HepG2 (cell line): ENCODE results near the gene APIP. TPM values are rescaled to one million over a fixed set of nuclear protein-coding genes. Genes with fewer than 3 reads are reported as not detected.

Experiments used
- CBX5 ChIP-seq: sonication (generic); formaldehyde crosslinking; IDR thresholded peaks from 2 replicates; pipeline ENCODE4 v1.4.0; 2020; ENCODE audit warnings: missing genetic modification reagents, borderline replicate concordance
- FOSL1 ChIP-seq: sonication (generic); formaldehyde crosslinking; IDR thresholded peaks from 2 replicates; pipeline ENCODE4 v1.9.0; 2021; ENCODE audit warnings: missing genetic modification reagents, borderline replicate concordance
- KAT7 ChIP-seq: IDR thresholded peaks from 2 replicates; pipeline ENCODE4 v1.6.1; 2018; ENCODE audit warnings: borderline replicate concordance, missing compliant biosample characterization
- KLF16 ChIP-seq, 2 experiments: sonication (generic) in 1 of 2; formaldehyde crosslinking in 1 of 2; IDR thresholded peaks; 2 replicates each; pipeline versions ENCODE4 v1.6.1 to v1.8.0; 2016 to 2023; ENCODE audit warnings: missing genetic modification reagents in 2 of 2, missing compliant biosample characterization in 1 of 2
- KMT2A ChIP-seq: sonication (generic); formaldehyde crosslinking; IDR thresholded peaks from 2 replicates; pipeline ENCODE4 v1.4.0; 2020; ENCODE audit warnings: missing genetic modification reagents
- MTA1 ChIP-seq: sonication (generic); formaldehyde crosslinking; IDR thresholded peaks from 2 replicates; pipeline ENCODE4 v1.4.0; 2020; ENCODE audit warnings: missing genetic modification reagents, mild to moderate bottlenecking, borderline replicate concordance
- MYC ChIP-seq: sonication (generic); formaldehyde crosslinking; IDR thresholded peaks from 2 replicates; pipeline ENCODE4 v1.9.0; 2021; ENCODE audit warnings: missing genetic modification reagents, borderline replicate concordance
- NR2F2 ChIP-seq: IDR thresholded peaks from 2 replicates; pipeline ENCODE4 v1.6.1; 2012; ENCODE audit warnings: low read depth, inconsistent platforms, borderline replicate concordance
- RARG ChIP-seq: sonication (generic); formaldehyde crosslinking; IDR thresholded peaks from 2 replicates; pipeline ENCODE4 v1.4.0; 2020; ENCODE audit warnings: low read depth, mild to moderate bottlenecking, missing genetic modification reagents
- SRF ChIP-seq: IDR thresholded peaks from 2 replicates; pipeline ENCODE4 v1.6.1; 2011; ENCODE audit warnings: mild to moderate bottlenecking, low read depth, low read length, moderate library complexity
- ZNF205 ChIP-seq: IDR thresholded peaks from 2 replicates; pipeline ENCODE4 v1.6.1; 2018; ENCODE audit warnings: missing biosample characterization, missing genetic modification reagents
- ZNF572 ChIP-seq: sonication (generic); formaldehyde crosslinking; IDR thresholded peaks from 2 replicates; pipeline ENCODE4 v1.5.1; 2020; ENCODE audit warnings: mild to moderate bottlenecking, missing genetic modification reagents
- ZNF672 ChIP-seq: sonication (generic); formaldehyde crosslinking; IDR thresholded peaks from 2 replicates; pipeline ENCODE4 v1.8.1; 2022; ENCODE audit warnings: missing genetic modification reagents
- ZNF678 ChIP-seq: sonication (generic); formaldehyde crosslinking; IDR thresholded peaks from 2 replicates; pipeline ENCODE4 v1.4.0; 2020; ENCODE audit warnings: mild to moderate bottlenecking, missing genetic modification reagents
- polyA plus RNA-seq, 8 experiments: library from polyadenylated mRNA; depleted of rRNA in 3 of 8; stranded (reverse) in 7 of 8; unstranded in 1 of 8; fragments of >200 nt; fragmentation: Illumina TruSeq in 4 of 8; extraction: Trizol in 4 of 8; gene quantifications; 2 replicates each; pipeline versions ENCODE4 v1.2.1 to v1.2.3, GENCODE V29; 2011 to 2016; ENCODE audit warnings: low read depth in 4 of 8, missing spikeins in 1 of 8, mixed read lengths in 1 of 8; ENCODE audit not compliant: insufficient read depth in 1 of 8
- total RNA-seq, 5 experiments: library from RNA; depleted of rRNA; stranded (reverse); fragments of >200 nt; fragmentation: Illumina TruSeq; extraction: Trizol; gene quantifications; 2 replicates each; pipeline ENCODE4 v1.2.3, GENCODE V29; 2016; ENCODE audit warnings: low read depth in 1 of 5
- TF ChIP-seq, protein P1 (sequence below): IDR thresholded peaks from 2 replicates; pipeline ENCODE4 v1.6.1; 2016; ENCODE audit warnings: low read depth
- TF ChIP-seq, protein P2 (sequence below): sonication (generic); formaldehyde crosslinking; conservative IDR thresholded peaks from 2 replicates; pipeline ENCODE4 v1.8.1; 2023; ENCODE audit warnings: missing genetic modification reagents
- TF ChIP-seq, protein P3 (sequence below): sonication (generic); formaldehyde crosslinking; IDR thresholded peaks from 2 replicates; pipeline ENCODE4 v1.5.1; 2020; ENCODE audit warnings: mild to moderate bottlenecking, missing genetic modification reagents
- TF ChIP-seq, protein P4 (sequence below): sonication (generic); formaldehyde crosslinking; IDR thresholded peaks from 2 replicates; pipeline ENCODE4 v1.4.0; 2020; ENCODE audit warnings: mild to moderate bottlenecking, low read depth, missing genetic modification reagents
- TF ChIP-seq, protein P5 (sequence below): sonication (generic); formaldehyde crosslinking; IDR thresholded peaks from 2 replicates; pipeline ENCODE4 v1.5.0; 2020; ENCODE audit warnings: mild to moderate bottlenecking, missing genetic modification reagents

The APIP gene
- total and polyA plus RNA-seq, 2 of the 13 experiments (the other 11 are each of a cell fraction or from before 2014, with no cell fraction given) = 16.9 to 31.0 TPM

DNA sequence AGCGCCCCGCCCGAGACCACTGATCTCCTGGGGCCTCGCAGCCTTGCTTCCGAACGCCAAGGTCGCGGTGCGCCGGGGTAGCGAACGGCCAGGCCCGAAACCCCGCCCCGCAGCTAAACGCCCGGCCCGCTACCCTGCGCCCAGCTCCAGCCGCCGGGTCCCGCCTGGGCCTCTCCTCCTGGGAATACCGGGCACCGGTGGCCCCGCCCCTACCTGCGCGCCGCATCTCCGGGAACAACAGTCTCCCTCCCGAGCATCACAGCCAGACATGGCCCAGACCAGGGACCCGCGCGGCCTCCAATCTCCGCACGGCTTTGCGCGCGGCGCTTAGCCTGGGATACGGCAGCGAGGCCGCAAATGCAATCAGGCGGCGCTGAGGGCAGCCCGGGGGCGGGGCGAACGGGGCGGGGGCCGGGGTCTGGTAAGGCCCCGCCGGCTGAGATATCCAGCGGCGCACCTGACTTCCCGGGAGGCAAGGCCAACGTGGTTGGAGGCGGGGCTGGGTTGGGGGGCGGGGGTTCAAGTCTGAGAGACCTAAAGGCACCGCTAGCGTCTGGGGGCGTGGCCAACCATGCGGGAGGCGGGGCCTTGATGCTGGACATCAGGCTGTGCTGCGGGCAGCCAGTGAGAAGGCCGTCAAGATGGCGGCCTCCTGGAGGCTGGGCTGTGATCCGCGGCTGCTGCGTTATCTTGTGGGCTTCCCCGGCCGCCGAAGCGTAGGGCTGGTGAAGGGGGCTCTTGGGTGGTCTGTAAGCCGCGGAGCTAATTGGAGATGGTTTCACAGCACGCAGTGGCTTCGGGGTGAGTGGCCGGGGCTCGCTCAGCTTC lies at the start of gene APIP, which contains the start of gene PDHX (continued):
- TF ChIP-seq ZNF672 (CRISPR knock-in tag) (no peak), MTA1 (CRISPR knock-in tag) (peak; percentile 55; the same call in 1 of the 2 replicates), ZNF572 (CRISPR knock-in tag) (peak; percentile 83; the same call in 1 of the 2 replicates), ZNF205 (CRISPR knock-in tag) (peak; percentile 63; the same call in 1 of the 2 replicates), SRF (no peak), KAT7 (CRISPR knock-in tag) (peak; percentile 93), MYC (CRISPR knock-in tag) (peak; percentile 81), KLF16 (CRISPR knock-in tag; IDR thresholded peaks at IDR 0.05) (no peak; a peak in 1 of 4 replicates), NR2F2 (no peak), CBX5 (CRISPR knock-in tag) (peak; percentile 56; the same call in 1 of the 2 replicates), FOSL1 (CRISPR knock-in tag) (no peak), RARG (0 out of 2 replicates have a peak, but pooled peaks have one; percentile 73), ZNF678 (0 out of 2 replicates have a peak, but pooled peaks have one; percentile 51), KMT2A (CRISPR knock-in tag) (peak; percentile 85)
- TF ChIP-seq, protein P1, sequence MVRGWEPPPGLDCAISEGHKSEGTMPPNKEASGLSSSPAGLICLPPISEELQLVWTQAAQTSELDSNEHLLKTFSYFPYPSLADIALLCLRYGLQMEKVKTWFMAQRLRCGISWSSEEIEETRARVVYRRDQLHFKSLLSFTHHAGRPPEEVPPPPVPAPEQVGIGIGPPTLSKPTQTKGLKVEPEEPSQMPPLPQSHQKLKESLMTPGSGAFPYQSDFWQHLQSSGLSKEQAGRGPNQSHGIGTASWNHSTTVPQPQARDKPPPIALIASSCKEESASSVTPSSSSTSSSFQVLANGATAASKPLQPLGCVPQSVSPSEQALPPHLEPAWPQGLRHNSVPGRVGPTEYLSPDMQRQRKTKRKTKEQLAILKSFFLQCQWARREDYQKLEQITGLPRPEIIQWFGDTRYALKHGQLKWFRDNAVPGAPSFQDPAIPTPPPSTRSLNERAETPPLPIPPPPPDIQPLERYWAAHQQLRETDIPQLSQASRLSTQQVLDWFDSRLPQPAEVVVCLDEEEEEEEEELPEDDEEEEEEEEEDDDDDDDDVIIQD (CRISPR knock-in tag) = 0 out of 2 replicates have a peak, but pooled peaks have one; percentile 10
- TF ChIP-seq, protein P2, sequence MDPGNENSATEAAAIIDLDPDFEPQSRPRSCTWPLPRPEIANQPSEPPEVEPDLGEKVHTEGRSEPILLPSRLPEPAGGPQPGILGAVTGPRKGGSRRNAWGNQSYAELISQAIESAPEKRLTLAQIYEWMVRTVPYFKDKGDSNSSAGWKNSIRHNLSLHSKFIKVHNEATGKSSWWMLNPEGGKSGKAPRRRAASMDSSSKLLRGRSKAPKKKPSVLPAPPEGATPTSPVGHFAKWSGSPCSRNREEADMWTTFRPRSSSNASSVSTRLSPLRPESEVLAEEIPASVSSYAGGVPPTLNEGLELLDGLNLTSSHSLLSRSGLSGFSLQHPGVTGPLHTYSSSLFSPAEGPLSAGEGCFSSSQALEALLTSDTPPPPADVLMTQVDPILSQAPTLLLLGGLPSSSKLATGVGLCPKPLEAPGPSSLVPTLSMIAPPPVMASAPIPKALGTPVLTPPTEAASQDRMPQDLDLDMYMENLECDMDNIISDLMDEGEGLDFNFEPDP (CRISPR knock-in tag) = no peak
- TF ChIP-seq, protein P3, sequence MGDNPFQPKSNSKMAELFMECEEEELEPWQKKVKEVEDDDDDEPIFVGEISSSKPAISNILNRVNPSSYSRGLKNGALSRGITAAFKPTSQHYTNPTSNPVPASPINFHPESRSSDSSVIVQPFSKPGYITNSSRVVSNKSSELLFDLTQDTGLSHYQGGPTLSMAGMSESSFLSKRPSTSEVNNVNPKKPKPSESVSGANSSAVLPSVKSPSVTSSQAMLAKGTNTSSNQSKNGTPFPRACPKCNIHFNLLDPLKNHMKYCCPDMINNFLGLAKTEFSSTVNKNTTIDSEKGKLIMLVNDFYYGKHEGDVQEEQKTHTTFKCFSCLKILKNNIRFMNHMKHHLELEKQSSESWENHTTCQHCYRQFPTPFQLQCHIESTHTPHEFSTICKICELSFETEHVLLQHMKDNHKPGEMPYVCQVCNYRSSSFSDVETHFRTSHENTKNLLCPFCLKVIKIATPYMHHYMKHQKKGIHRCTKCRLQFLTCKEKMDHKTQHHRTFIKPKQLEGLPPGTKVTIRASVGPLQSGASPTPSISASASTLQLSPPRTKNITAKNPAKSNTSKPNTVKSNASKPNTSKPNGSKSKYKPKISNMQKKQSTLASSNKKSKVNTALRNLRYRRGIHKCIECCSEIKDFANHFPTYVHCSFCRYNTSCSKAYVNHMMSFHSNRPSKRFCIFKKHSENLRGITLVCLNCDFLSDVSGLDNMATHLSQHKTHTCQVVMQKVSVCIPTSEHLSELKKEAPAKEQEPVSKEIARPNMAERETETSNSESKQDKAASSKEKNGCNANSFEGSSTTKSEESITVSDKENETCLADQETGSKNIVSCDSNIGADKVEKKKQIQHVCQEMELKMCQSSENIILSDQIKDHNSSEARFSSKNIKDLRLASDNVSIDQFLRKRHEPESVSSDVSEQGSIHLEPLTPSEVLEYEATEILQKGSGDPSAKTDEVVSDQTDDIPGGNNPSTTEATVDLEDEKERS (CRISPR knock-in tag) = peak; percentile 25; the same call in 1 of the 2 replicates
- TF ChIP-seq, protein P4, sequence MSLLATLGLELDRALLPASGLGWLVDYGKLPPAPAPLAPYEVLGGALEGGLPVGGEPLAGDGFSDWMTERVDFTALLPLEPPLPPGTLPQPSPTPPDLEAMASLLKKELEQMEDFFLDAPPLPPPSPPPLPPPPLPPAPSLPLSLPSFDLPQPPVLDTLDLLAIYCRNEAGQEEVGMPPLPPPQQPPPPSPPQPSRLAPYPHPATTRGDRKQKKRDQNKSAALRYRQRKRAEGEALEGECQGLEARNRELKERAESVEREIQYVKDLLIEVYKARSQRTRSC (CRISPR knock-in tag) = 0 out of 2 replicates have a peak, but pooled peaks have one; percentile 39
- TF ChIP-seq, protein P5, sequence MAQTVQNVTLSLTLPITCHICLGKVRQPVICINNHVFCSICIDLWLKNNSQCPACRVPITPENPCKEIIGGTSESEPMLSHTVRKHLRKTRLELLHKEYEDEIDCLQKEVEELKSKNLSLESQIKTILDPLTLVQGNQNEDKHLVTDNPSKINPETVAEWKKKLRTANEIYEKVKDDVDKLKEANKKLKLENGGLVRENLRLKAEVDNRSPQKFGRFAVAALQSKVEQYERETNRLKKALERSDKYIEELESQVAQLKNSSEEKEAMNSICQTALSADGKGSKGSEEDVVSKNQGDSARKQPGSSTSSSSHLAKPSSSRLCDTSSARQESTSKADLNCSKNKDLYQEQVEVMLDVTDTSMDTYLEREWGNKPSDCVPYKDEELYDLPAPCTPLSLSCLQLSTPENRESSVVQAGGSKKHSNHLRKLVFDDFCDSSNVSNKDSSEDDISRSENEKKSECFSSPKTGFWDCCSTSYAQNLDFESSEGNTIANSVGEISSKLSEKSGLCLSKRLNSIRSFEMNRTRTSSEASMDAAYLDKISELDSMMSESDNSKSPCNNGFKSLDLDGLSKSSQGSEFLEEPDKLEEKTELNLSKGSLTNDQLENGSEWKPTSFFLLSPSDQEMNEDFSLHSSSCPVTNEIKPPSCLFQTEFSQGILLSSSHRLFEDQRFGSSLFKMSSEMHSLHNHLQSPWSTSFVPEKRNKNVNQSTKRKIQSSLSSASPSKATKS (CRISPR knock-in tag) = no peak
